COR-L47 (cell line): Measurements from ENCODE around the gene CERK.
"Not testable (repeated sequence)": the region's sequence is repeated elsewhere in the genome, so short reads cannot be mapped to it uniquely, and the experiment has no call there.

Experiments used
- DNase-seq: peaks from one replicate; lab custom pipeline; 2025; lab: John Stamatoyannopoulos, UW

CERK gene

GRCh38 chr22:46661221-46661851, 76.7 kb downstream of the CERK start:
- DNase-seq, result peak; percentile 84

- DNase-seq, result peak; percentile 81
These were observed 77.3 kb downstream of the CERK start for GRCh38 chr22:46660604-46661201.

GRCh38 chr22:46659791-46660186, 78.3 kb downstream of the CERK start:
- DNase-seq, result no peak

- DNase-seq, result no peak
These were observed 78.8 kb downstream of the CERK start for GRCh38 chr22:46659059-46659790.

- DNase-seq, result no peak
These were observed 79.8 kb downstream of the CERK start for GRCh38 chr22:46657996-46658947.

GRCh38 chr22:46657655-46657953, 80.4 kb downstream of the CERK start:
- no peak for DNase-seq

GRCh38 chr22:46656856-46657654, 81.0 kb downstream of the CERK start:
- DNase-seq, result no peak

- DNase-seq, result no peak
These were observed 82.0 kb downstream of the CERK start for GRCh38 chr22:46655861-46656608.

- no peak for DNase-seq
These were observed 83.0 kb downstream of the CERK start for GRCh38 chr22:46654927-46655595.

GRCh38 chr22:46654426-46654825, 83.6 kb downstream of the CERK start:
- DNase-seq, result no peak

GRCh38 chr22:46653596-46653995, 84.5 kb downstream of the CERK start:
- DNase-seq, result no peak

GRCh38 chr22:46652847-46653331, 85.2 kb downstream of the CERK start:
- peak; percentile 63 for DNase-seq

- DNase-seq, result no peak
These were observed 85.8 kb downstream of the CERK start for GRCh38 chr22:46652081-46652846.

GRCh38 chr22:46651316-46651715, 86.7 kb downstream of the CERK start:
- DNase-seq, result no peak

- no peak for DNase-seq
These were observed 87.8 kb downstream of the CERK start for GRCh38 chr22:46650078-46650810.

GRCh38 chr22:46649141-46650077, 88.6 kb downstream of the CERK start:
- DNase-seq, result peak; percentile 94

GRCh38 chr22:46648225-46648820, 89.7 kb downstream of the CERK start:
- DNase-seq, result not testable (repeated sequence)
